ENCODE measurements around the gene ATF6. TPM values are rescaled to one million over a fixed set of nuclear protein-coding genes. Genes with fewer than 3 reads are reported as not detected.

The ATF6 gene
- total and polyA plus RNA-seq, 2 of the 4 experiments (the other 2 are of a cell fraction): 12.2 to 17.6 TPM

- Histone ChIP-seq H2BK15ac (ENCODE audit: low read depth, low read length) (no peak overlapping the region), H2AFZ (replicated peaks; ENCODE audit: low read length, poor library complexity) (no peak overlapping the region)
- no peak for ATAC-seq (ENCODE audit: low read depth)
These were observed 244.0 kb downstream of the ATF6 start for GRCh38 chr1:162010175-162010506.

More at GRCh38 chr1:162010175-162010506, 244.0 kb downstream of the ATF6 start:
- Histone ChIP-seq H3K56ac (ENCODE audit: extremely low read depth, insufficient read depth, low read length) (no peak overlapping the region), H3K4me2 (ENCODE audit: low read depth, low read length) (no peak overlapping the region), H3K36me3 (ENCODE audit: control insufficient read depth, insufficient read depth, low read length) (no peaks in the 10 kb centered on the region), H2BK20ac (ENCODE audit: low read depth, low read length) (no peak overlapping the region), H3K9me3 (ENCODE audit: control insufficient read depth, insufficient read depth, low read length) (no peaks in the 10 kb centered on the region), H4K91ac (ENCODE audit: insufficient read depth, low read depth, low read length) (no peak overlapping the region), H2AK5ac (ENCODE audit: low read depth, low read length) (no peak overlapping the region), H3K18ac (ENCODE audit: low read depth, low read length) (no peak overlapping the region), H3K9me1 (ENCODE audit: insufficient read depth, low read length) (peaks cover 3% of the 10 kb centered on the region; the same call in 1 of the 2 replicates), H3K23ac (ENCODE audit: low read depth, low read length) (no peak overlapping the region), H2BK120ac (ENCODE audit: low read depth, low read length) (no peak overlapping the region), H4K8ac (ENCODE audit: low read depth in 2 of 2, low read length in 2 of 2) (no peak overlapping the region), H3K27ac (ENCODE audit: insufficient read depth, low read length) (no peak overlapping the region), H2BK5ac (ENCODE audit: low read depth, low read length, poor library complexity, severe bottlenecking) (no peak overlapping the region), H3K4me1 (ENCODE audit: control insufficient read depth, insufficient read depth, low read length) (no peaks in the 10 kb centered on the region; the same call in 1 of the 2 replicates), H3K27me3 (ENCODE audit: control insufficient read depth, insufficient read depth, low read length) (peaks cover 7% of the 10 kb centered on the region), H2AK9ac (replicated peaks; ENCODE audit: low read depth, low read length, poor library complexity) (no peak overlapping the region), H3K14ac (replicated peaks; ENCODE audit: low read depth, low read length) (no peak overlapping the region), H4K5ac (ENCODE audit: low read depth, low read length) (no peak overlapping the region), H3K4ac (ENCODE audit: low read depth, low read length) (no peak overlapping the region), H3K4me3 (ENCODE audit: insufficient read depth, low read depth, low read length) (no peak overlapping the region), H3K9ac (ENCODE audit: low read depth, low read length) (no peak overlapping the region), H4K20me1 (ENCODE audit: insufficient read depth, low read length) (no peaks in the 10 kb centered on the region), H3K79me1 (ENCODE audit: low read depth in 1 of 2, low read length in 2 of 2) (no peaks in the 10 kb centered on the region)
- intact Hi-C loops (cut with micrococcal nuclease): no loop called here
- in situ Hi-C loops (cut with MboI; ENCODE audit: low sequenced_read_pairs): no loop called here
- CTCF ChIA-PET: no interaction called here
- TF ChIP-seq CEBPB (IDR thresholded peaks at IDR 0.05; ENCODE audit: low read depth, low read length) (no peak), USF2 (IDR thresholded peaks at IDR 0.05; ENCODE audit: low read depth, low read length) (no peak), SMC3 (IDR thresholded peaks at IDR 0.05; ENCODE audit: low read depth, low read length) (no peak), RAD21 (IDR thresholded peaks at IDR 0.05; ENCODE audit: low read length) (no peak), FOS (IDR thresholded peaks at IDR 0.05; ENCODE audit: low read depth, low read length) (no peak), ELK1 (IDR thresholded peaks at IDR 0.05; ENCODE audit: borderline replicate concordance, low read depth, low read length) (no peak), CTCF (conservative IDR thresholded peaks at IDR 0.05; ENCODE audit: low read depth, low read length) (no peak), MAZ (IDR thresholded peaks at IDR 0.05; ENCODE audit: borderline replicate concordance, low read depth, low read length) (no peak), NFE2L2 (IDR thresholded peaks at IDR 0.05; ENCODE audit: low read depth, low read length) (no peak), RFX5 (IDR thresholded peaks at IDR 0.05; ENCODE audit: low read depth, low read length) (no peak)
- BruUV-seq (replicated peaks): no TSS peak
- no peak for DNase-seq
- 70% methylated on average over 3 of the region's 3 CpGs; no CpG with 5 or more reads in 1 of the 2 experiments for WGBS, 2 experiments (ENCODE audit: extremely low coverage in 2 of 2, insufficient read length in 1 of 2)
- POLR2A ChIA-PET (ENCODE audit: unreplicated experiment): no interaction called here
- dilution Hi-C loops (cut with HindIII; ENCODE audit: low sequenced_read_pairs, unreplicated experiment): no loop called here
